Fibroblast of villous mesenchyme (primary cell): ENCODE data around the gene SLC24A4. TPM values are rescaled to one million over a fixed set of nuclear protein-coding genes. Genes with fewer than 3 reads are reported as not detected.

Experiments
- DNase-seq: peaks from one replicate; pipeline ENCODE4 v3.0.0-alpha.2; 2010; ENCODE audit warnings: low read depth
- H3K4me3 ChIP-seq: 2 replicates; pipeline ENCODE4 v1.5.1; 2011; ENCODE audit warnings: low read depth, mild to moderate bottlenecking, low read length
- CTCF ChIP-seq: IDR thresholded peaks from 2 replicates; pipeline ENCODE4 v1.5.1; 2012; ENCODE audit warnings: low read depth, mild to moderate bottlenecking, low read length; ENCODE audit not compliant: insufficient read depth
- total RNA-seq: library from RNA; depleted of rRNA; stranded (reverse); fragments of >200 nt; gene quantifications from 2 replicates; pipeline ENCODE4 v1.2.3, GENCODE V29; 2012

The SLC24A4 gene
- total RNA-seq, 1 donor = not detected

DNA sequence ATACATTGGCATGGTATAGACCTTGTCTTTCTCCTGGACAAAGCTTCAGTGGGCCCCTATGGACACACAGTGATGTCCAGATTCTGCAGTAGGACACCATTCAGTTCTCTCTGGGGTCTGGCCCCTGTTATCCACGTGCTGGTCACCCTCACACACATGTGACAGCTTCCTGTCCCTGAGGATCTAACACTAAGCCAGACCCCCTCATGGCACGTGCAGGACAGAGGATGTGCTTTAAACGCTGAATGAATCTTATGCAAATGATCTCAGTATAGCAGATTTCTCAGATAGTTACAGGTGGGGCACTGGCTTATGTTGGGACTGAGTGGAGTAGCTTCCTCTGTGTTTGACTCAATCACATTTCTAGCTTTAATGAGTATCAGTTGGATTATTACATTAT is 33.7 kb downstream of the SLC24A4 start:
- no peak for TF ChIP-seq CTCF
- DNase-seq = no peak
- H3K4me3 ChIP-seq = no peak overlapping the region

- H3K4me3 ChIP-seq = no peak overlapping the region
- DNase-seq = no peak
- TF ChIP-seq CTCF = no peak
These were observed 37.8 kb downstream of the SLC24A4 start for GRCh38 chr14:92360651-92361370.

GRCh38 chr14:92362781-92363235 is 39.8 kb downstream of the SLC24A4 start:
- peak; percentile 7 for DNase-seq
- TF ChIP-seq CTCF = no peak
- no peak overlapping the region for H3K4me3 ChIP-seq

DNA sequence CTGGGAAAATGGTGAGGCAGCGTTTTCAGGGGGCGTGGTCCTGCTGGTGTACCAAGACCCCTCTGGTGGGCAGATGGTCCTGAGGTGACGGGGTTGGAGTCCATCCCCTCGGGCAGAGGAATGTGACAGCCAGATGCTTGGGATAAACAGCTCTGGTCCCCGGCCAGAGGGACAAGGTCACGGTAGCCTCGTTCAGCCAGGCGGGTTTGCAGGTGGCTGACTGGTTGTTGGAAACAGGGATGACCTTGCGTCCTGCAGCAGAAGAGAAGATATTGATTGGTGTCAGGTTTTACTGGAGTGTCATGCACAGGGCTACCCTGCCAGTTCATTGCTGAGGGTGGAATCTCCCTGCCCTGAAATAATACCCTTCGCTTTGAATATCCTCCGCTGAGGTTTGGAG is 43.3 kb downstream of the SLC24A4 start:
- TF ChIP-seq CTCF = no peak
- H3K4me3 ChIP-seq = no peak overlapping the region
- DNase-seq = no peak

- no peak overlapping the region for H3K4me3 ChIP-seq
- no peak for TF ChIP-seq CTCF
- no peak for DNase-seq
These were observed 45.0 kb downstream of the SLC24A4 start for GRCh38 chr14:92368001-92368400.

DNA sequence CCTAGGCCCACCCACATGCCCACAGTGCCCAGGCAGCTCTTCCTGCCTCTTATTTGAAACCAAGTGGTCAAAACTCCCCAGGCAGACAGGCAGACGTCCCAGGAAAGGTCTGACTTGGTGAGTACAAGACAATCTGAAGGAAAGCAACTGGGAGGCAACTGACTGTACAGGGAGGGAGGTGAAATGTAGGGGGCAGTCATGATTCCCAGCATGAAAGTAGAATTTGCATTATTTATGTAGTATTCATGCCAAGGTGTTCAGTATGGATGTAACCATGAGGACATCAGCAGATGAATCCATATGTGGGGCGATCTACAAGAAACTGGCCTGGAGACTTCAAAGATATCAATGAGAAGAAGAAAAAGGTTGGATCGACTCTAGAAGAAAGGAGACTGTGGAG is 46.1 kb downstream of the SLC24A4 start:
- no peak for DNase-seq
- H3K4me3 ChIP-seq = no peak overlapping the region
- TF ChIP-seq CTCF = no peak

- no peak overlapping the region for H3K4me3 ChIP-seq
- no peak for TF ChIP-seq CTCF
- DNase-seq = no peak
These were observed 49.3 kb downstream of the SLC24A4 start for GRCh38 chr14:92372230-92372629.
